Measurements from ENCODE around the gene SPON2. TPM values are rescaled to one million over a fixed set of nuclear protein-coding genes. Genes with fewer than 3 reads are reported as not detected.

SPON2 gene
- total and polyA plus RNA-seq, 10 donors = 8.3 to 51.3 (median 27.1) TPM

DNA sequence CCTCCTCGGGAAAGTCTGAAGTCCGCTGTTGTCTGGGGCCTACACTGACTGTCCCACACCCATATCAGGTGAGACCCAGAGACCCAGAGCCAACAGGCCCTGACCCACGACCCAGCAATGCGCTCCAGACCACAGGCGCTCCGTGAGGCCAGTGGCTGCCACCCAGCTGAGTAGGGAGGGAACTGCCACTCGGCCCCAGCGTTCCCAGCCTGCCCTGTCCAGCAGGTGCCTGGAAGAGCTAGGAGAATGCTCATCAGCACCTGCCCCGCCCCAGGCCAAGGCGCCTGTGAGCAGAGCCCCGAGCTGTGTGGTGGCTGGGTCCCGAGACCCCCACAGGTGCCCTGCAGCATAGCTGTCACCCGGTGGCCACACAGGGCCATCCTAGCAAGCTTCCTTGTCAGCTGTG lies 2.7 kb downstream of the SPON2 start:
- peaks cover 0 to 55% (median 30%) of the 10 kb centered on the region in 7 donors for H3K27me3 ChIP-seq (replicated peaks in 1 of 7)
- no peak overlapping the region for H3K4me3 ChIP-seq
- H3K27ac ChIP-seq = no peak overlapping the region
- peaks cover 0 to 22% (median 0%) of the 10 kb centered on the region in 6 donors for H3K36me3 ChIP-seq
- TF ChIP-seq POLR2AphosphoS5 (IDR thresholded peaks at IDR 0.05) (no peak), POLR2A (IDR thresholded peaks at IDR 0.05) (no peak)
- TF ChIP-seq, protein P1, sequence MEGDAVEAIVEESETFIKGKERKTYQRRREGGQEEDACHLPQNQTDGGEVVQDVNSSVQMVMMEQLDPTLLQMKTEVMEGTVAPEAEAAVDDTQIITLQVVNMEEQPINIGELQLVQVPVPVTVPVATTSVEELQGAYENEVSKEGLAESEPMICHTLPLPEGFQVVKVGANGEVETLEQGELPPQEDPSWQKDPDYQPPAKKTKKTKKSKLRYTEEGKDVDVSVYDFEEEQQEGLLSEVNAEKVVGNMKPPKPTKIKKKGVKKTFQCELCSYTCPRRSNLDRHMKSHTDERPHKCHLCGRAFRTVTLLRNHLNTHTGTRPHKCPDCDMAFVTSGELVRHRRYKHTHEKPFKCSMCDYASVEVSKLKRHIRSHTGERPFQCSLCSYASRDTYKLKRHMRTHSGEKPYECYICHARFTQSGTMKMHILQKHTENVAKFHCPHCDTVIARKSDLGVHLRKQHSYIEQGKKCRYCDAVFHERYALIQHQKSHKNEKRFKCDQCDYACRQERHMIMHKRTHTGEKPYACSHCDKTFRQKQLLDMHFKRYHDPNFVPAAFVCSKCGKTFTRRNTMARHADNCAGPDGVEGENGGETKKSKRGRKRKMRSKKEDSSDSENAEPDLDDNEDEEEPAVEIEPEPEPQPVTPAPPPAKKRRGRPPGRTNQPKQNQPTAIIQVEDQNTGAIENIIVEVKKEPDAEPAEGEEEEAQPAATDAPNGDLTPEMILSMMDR (IDR thresholded peaks at IDR 0.05 in 8 of 11, conservative IDR thresholded peaks at IDR 0.05 in 3 of 11) = no peak
- peak; percentile 77 for DNase-seq
- H3K9me3 ChIP-seq = no peaks in the 10 kb centered on the region
- peaks cover 13 to 80% (median 48%) of the 10 kb centered on the region in 6 donors for H3K4me1 ChIP-seq
- WGBS, 5 donors = 81 to 89% (median 85%) methylated on average over 1 to 13 of the region's 13 CpGs
- intact Hi-C loops (cut with DNase I; ENCODE audit: low total_unique reads) = loop anchor here (10.0 kb wide), 1 partner anchor 85 kb away; no protein-coding TSS in a partner anchor

DNA sequence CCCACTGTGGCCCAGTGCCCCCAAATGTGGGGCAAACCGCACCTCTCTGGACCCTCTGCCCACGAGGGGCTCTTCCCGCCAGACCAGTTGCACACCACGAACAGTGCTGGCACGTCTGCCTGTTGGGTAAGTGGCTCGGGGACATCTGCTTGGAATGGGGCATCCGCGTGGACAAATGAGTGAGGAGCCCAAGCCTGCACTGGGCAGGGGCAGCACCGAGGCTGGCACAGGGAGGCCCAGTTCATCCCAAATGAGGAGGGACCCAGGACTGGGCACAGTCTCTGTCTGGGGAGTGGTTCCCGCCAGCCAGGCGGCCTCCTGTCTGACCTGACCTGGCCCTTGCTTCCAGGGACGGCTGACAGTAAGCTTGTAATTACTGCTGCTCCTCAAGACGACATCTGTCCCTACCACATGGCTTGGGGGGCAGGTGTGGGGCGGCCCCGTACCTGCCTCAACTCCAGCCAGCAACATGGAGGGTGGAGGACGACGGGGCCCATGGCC lies 3.2 kb downstream of the SPON2 start:
- TF ChIP-seq, protein P1 (IDR thresholded peaks at IDR 0.05 in 8 of 11, conservative IDR thresholded peaks at IDR 0.05 in 3 of 11) = no peak
- TF ChIP-seq POLR2A (IDR thresholded peaks at IDR 0.05) (no peak), POLR2AphosphoS5 (IDR thresholded peaks at IDR 0.05) (no peak)
- Histone ChIP-seq H3K36me3 (peaks cover 0 to 22% (median 0%) of the 10 kb centered on the region in 6 donors), H3K27ac (no peak overlapping the region), H3K4me1 (peaks cover 13 to 84% (median 48%) of the 10 kb centered on the region in 6 donors), H3K27me3 (replicated peaks in 1 of 7) (peaks cover 0 to 55% (median 30%) of the 10 kb centered on the region in 7 donors), H3K4me3 (no peak overlapping the region), H3K9me3 (no peaks in the 10 kb centered on the region)
- WGBS, 5 donors = 86 to 96% (median 88%) methylated on average over 10 to 17 of the region's 17 CpGs
- intact Hi-C loops (cut with DNase I; ENCODE audit: low total_unique reads) = loop anchor here (10.0 kb wide), 1 partner anchor 86 kb away; no protein-coding TSS in a partner anchor
- DNase-seq = no peak

GRCh38 chr4:1168191-1169101 lies 3.9 kb downstream of the SPON2 start:
- Histone ChIP-seq H3K4me3 (peak overlapping the region in 4 of 8 donors; percentile 74 to 95 (median 77)), H3K4me1 (peaks cover 13 to 89% (median 51%) of the 10 kb centered on the region in 6 donors), H3K36me3 (peaks cover 0 to 22% (median 0%) of the 10 kb centered on the region in 6 donors), H3K27me3 (replicated peaks in 1 of 7) (peaks cover 0 to 47% (median 30%) of the 10 kb centered on the region in 7 donors), H3K27ac (peak overlapping the region in 5 of 8 donors; percentile 78 to 92 (median 89)), H3K9me3 (peaks cover 0 to 4% (median 0%) of the 10 kb centered on the region in 8 donors)
- intact Hi-C loops (cut with DNase I; ENCODE audit: low total_unique reads) = loop anchor here (10.0 kb wide), 1 partner anchor 86 kb away; no protein-coding TSS in a partner anchor
- 80 to 85% (median 81%) methylated on average over 18 to 21 of the region's 21 CpGs for WGBS, 5 donors
- DNase-seq = peak; percentile 78
- TF ChIP-seq POLR2AphosphoS5 (IDR thresholded peaks at IDR 0.05) (no peak), POLR2A (IDR thresholded peaks at IDR 0.05) (no peak)

- Histone ChIP-seq H3K27ac (peak overlapping the region; percentile 22 to 92 (median 82)), H3K4me3 (peak overlapping the region; percentile 54 to 95 (median 77)), H3K9me3 (peaks cover 0 to 8% (median 0%) of the 10 kb centered on the region in 8 donors), H3K36me3 (peaks cover 0 to 22% (median 0%) of the 10 kb centered on the region in 6 donors), H3K27me3 (replicated peaks in 1 of 7) (peaks cover 0 to 38% (median 24%) of the 10 kb centered on the region in 7 donors), H3K4me1 (peaks cover 11 to 89% (median 52%) of the 10 kb centered on the region in 6 donors)
- no peak for TF ChIP-seq POLR2A (IDR thresholded peaks at IDR 0.05)
- TF ChIP-seq, protein P1 (IDR thresholded peaks at IDR 0.05 in 8 of 11, conservative IDR thresholded peaks at IDR 0.05 in 3 of 11) = peak; percentile 84 to 97 (median 92)
- TF ChIP-seq POLR2AphosphoS5 (IDR thresholded peaks at IDR 0.05) = peak; percentile 66 to 83 (median 78)
- intact Hi-C loops (cut with DNase I; ENCODE audit: low total_unique reads) = loop anchor here (10.0 kb wide), 1 partner anchor 87 kb away; no protein-coding TSS in a partner anchor
- peak; percentile 96 for DNase-seq
- WGBS, 5 donors = 0 to 2% (median 1%) methylated on average over 17 to 51 of the region's 51 CpGs
Measured at GRCh38 chr4:1167244-1167949, 5.0 kb downstream of the SPON2 start.

Data from spleen (tissue), 11 donors.